NCI-H2107 (cell line): ENCODE measurements around the gene BAD.

ENCODE experiments used
- DNase-seq: peaks from one replicate; lab custom pipeline; 2025; lab: John Stamatoyannopoulos, UW

The BAD gene

DNA sequence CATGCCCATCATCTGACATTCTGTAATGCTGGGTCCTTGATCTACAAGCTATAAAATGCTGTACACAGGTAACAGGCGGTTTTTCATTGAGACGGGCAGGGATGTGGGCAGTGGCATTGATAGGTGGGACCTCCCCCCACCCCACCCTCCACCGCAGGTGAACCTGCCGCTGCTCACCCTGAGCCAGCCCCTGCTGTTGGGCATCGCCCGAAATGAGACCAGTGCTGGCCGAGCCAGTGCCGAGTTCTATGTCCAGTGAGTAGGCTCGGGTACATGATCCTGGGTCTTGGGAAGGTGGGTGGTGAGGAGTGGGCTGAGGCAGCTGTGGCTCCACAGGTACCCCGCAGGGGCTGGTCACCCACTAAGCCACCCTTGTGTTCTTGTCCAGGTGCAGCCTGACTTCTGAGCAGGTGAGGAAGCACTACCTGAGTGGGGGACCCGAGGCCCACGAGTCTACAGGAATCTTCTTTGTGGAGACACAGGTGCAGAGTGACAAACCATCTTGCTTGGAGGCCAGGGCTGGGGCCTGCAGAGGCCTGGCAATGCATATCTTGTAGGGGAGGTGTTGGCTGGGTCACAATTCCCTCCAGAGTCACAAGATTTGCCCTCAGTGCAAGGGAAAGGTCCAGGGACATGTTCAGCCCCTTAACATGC, 55.2 kb downstream of the BAD start:
- DNase-seq, result no peak

DNA sequence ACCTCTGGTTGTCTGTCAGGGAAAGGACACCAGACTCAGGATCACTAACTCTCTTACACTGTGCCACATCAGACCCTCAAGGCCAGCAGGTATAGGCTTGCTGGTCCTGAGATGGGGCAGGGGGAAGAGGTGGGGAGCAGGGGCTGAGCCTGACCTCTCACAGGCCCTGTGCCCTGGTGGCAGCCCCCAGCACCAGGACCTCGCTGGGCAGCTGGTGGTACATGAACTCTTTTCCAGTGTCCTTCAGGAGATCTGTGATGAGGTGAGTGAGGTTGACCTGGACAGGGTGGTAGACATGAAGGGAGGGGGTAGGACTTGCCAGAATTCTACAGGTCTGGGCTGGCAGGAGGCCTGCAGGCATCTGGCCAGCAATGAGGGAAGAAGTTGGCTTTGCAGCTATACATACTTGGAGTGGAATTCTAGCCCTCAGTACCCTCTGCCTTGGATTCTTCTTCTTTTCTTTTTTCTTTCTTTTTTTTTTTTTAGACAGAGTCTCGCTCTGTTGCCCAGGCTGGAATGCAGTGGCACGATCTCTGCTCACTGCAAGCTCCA, 57.0 kb downstream of the BAD start:
- no peak for DNase-seq

DNA sequence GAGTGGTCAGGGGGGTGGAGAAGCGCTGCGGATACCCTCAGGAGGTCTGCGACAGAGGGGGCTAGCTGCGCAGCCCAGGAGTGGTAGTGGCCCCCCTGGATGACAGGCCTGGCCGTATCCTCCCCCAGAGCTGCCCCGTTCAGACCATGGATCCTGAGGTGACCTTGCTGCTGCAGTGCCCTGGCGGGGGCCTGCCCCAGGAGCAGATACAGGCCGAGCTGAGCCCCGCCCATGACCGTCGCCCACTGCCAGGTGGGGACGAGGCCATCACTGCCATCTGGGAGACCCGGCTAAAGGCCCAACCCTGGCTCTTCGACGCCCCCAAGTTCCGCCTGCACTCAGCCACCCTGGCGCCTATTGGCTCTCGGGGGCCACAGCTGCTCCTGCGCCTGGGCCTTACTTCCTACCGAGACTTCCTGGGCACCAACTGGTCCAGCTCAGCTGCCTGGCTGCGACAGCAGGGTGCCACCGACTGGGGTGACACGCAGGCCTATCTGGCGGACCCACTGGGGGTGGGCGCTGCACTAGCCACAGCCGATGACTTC, 57.9 kb downstream of the BAD start:
- no peak for DNase-seq

DNA sequence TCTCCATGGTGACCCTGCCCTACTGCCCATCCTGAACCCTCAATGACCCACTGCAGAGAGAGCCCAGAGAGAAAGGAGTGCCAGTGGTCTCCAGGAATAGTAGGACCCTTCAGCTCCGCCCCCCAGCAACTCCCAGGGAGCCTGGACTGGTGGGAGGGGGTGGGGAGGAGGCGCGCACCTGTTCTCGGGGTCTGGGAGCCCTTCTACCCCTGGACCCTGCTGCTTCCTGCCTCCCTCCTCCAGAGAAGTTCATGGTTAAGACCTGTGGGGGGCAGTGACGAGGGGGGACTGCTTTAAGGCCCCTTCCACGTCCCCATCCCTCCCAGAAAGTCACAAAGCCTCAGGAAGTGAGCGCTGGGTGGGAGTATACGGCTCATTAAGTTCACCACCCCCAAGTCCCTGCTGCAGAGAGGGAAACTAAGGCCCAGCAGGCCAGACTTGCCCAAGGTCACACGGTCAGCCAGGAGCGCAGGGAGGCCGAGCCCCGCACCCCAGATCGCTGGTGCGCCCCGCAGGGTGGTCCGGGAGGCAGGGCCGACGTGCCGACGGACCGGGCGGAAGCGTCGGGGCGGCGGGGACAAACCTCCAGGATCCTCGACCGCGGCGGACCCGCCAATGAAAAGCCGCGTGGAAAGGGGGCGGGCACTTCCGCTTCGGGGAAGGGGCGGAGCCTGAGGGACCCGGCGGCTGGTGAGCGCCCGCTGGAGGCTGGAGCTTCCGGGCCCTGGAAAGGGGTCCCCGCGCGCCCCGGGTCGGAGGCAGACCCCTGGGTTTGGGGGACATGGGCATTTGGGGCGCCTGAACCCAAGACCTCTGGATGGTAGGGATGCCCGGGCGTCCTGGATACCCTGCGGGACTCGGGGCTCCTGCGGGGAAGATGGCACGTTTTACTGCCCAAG, 58.6 kb downstream of the BAD start, which contains the start of the genes NUDT22 and TRPT1:
Gene NUDT22, plus strand, starts transcription at position 667 of the 899 bp plus-strand sequence. CDS start 379 bp downstream, outside the sequence.
Gene TRPT1, minus strand, starts transcription at position 579 of the 899 bp plus-strand sequence. Its CDS starts 326 bp downstream, at position 253.
- DNase-seq, result peak; percentile 67

DNA sequence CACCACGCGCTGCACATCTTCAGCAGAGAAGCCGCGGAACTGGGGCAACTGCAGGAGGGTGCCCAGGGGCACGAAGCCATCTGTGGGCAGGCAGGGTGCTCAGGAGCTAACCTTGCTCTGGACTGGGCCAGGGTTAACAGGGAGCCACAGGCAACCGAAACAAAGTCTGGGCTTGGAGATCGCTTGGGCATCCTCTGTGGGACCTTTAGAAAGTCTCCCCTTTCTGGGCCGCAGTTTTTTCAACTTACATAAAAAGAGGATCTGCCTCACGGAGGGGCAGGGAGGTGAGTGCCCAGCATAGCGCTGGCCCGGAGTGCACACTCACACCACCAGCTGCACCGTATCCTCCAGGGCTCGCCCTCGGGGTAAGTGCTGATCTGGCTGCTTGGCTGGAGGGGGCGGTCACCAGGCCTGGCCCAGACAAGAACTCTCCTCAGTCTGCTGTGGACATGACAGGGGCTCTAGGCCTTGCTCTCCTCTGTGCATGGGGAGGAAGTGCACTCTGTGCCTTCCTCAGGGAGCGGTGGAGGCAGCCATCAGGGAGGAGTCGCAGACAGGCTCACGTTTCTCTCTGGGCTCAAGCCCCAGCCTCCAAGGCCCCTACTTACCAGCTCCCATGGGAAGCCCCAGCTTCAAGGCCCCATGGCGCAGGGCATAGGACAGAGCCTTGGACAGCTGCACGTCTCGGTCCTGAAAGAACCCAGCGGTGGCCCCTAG, 59.4 kb downstream of the BAD start:
- no peak for DNase-seq

DNA sequence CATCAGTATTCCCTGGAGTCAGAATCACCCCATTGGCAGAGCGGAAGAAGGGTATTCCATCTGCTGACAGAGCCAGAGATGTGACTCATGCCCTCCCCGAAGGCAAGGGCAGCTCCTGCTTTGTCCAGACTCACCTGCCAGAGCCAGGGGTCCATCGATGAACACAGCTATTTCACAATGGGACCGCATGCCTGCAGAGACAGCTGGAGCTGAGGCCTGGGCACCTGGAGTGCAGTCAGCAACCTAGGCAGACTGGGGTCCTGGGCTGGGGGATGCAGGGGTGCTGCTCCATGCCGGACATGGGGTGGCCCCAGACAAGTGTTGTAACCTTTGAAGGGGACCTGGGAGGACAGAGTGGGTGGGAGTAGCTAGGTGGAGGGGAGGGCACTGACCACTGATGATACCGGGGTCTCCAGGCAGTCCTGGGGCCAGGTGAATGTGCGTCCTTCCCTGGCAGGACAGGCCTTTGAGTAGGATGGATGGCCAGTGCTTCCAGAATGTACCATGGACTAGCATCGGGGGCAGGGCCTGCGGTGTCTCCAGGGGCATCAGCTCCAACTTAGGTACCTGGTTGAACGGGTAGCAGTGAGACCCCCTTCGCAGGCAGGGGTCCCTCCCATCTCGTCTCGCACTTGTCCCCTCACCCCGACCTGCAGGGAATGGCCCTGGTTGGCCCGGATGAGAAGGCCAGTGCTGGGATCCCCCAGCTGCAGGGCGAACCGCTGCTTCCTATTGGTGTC, 60.1 kb downstream of the BAD start:
- DNase-seq, result no peak

DNA sequence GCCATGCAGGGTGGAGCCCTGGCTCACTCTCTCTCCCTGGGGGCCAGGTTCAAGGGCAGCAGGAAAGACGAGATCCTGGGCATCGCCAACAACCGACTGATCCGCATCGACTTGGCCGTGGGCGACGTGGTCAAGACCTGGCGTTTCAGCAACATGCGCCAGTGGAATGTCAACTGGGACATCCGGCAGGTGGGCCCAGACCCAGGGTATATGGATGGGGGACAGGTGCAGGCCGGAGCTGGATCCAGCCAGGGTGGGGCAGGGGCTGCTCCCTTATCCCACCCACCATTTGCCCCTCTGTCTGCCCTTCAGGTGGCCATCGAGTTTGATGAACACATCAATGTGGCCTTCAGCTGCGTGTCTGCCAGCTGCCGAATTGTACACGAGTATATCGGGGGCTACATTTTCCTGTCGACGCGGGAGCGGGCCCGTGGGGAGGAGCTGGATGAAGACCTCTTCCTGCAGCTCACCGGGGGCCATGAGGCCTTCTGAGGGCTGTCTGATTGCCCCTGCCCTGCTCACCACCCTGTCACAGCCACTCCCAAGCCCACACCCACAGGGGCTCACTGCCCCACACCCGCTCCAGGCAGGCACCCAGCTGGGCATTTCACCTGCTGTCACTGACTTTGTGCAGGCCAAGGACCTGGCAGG, 61.3 kb downstream of the BAD start:
- DNase-seq, result no peak

DNA sequence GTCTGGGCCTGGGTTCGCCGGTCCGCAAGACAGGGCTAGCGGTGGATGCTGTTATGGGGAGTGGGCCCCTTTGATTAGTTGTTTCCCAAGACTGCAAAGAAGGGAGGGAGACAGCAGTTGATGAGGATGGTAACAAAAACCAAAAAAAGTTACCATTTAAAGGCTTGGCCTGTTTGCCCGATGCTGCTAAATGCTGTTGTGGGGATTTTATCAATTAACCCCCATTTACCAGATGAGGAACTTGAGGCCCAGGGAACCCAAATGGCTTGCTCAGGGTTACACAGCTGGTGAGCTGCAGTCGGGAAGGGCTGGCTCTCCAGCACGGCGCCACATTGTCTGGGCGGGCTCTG, 61.8 kb downstream of the BAD start:
- DNase-seq, result no peak

DNA sequence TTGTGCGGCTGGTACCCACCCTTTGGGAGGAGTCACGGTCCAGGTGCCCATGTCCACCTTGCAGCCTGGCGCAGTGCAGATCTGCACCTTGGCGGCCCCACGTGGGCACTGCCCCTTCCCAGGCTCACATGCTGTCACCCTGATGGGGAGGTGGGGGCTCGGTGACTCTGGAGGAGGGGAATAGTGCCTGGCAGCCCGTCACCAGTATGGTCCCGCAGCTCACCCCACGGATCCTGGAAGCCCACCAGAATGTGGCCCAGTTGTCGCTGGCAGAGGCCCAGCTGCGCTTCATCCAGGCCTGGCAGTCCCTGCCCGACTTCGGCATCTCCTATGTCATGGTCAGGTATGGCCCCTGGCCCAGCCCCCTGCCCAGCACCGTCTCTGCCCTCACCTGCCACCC, 63.7 kb downstream of the BAD start:
- DNase-seq, result no peak

DNA sequence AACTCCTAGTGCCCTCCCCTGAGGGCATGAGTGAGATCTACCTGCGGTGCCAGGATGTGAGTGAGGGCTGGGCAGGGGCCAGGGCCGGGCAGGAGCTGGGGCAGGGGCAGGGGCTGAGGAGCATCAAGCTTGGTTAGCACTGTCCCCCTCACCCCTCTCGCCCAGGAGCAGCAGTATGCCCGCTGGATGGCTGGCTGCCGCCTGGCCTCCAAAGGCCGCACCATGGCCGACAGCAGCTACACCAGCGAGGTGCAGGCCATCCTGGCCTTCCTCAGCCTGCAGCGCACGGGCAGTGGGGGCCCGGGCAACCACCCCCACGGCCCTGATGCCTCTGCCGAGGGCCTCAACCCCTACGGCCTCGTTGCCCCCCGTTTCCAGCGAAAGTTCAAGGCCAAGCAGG, 64.2 kb downstream of the BAD start:
- DNase-seq, result no peak
